NCI-H187 (cell line): ENCODE data around the gene SUPT7L.
"Not testable (repeated sequence)": the region's sequence is repeated elsewhere in the genome, so short reads cannot be mapped to it uniquely, and the experiment has no call there.

Experiments
- DNase-seq, 2 experiments: peaks; one replicate each; lab custom pipeline; 2025; lab: John Stamatoyannopoulos, UW

The SUPT7L gene

DNA sequence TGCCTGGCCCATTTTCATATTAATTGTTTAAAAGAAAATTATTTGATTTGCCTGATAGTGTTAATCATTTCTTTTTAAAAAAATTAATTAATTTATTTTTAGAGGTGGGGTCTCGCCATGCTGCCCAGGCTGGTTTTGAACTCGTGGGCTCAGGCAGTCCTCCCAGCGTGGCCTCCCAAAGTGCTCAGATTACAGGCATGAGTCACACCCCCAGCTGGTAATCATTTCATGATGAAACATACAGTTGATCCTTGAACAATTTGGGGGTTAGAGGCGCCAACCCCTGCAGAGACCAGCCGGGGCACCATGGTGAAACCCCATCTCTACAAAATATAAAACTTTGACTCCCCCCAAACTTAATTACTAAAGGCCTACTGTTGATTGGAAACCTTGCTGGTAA, 26.6 kb downstream of the SUPT7L start:
- DNase-seq = no peak

GRCh38 chr2:27634291-27634690, 29.1 kb downstream of the SUPT7L start:
- DNase-seq = no peak

DNA sequence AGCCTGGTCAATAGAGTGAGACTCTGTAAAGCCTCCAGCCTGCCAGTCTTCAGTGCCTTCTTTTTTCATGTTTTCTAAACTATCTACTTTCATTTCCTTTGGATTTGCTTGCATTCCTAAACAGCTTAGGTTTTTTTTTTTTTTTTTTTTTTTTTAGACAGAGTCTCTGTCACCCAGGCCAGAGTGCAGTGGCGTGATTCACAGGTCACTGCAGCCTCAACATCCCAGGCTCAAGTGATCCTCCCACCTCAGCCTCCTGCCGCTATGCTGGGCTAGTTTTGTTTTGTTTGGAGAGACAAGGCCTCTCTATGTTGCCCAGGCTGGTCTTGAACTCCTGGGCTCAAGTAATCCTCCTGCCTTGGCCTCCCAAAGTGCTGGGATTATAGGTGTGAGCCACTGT, 33.2 kb downstream of the SUPT7L start:
- not testable (repeated sequence) for DNase-seq

DNA sequence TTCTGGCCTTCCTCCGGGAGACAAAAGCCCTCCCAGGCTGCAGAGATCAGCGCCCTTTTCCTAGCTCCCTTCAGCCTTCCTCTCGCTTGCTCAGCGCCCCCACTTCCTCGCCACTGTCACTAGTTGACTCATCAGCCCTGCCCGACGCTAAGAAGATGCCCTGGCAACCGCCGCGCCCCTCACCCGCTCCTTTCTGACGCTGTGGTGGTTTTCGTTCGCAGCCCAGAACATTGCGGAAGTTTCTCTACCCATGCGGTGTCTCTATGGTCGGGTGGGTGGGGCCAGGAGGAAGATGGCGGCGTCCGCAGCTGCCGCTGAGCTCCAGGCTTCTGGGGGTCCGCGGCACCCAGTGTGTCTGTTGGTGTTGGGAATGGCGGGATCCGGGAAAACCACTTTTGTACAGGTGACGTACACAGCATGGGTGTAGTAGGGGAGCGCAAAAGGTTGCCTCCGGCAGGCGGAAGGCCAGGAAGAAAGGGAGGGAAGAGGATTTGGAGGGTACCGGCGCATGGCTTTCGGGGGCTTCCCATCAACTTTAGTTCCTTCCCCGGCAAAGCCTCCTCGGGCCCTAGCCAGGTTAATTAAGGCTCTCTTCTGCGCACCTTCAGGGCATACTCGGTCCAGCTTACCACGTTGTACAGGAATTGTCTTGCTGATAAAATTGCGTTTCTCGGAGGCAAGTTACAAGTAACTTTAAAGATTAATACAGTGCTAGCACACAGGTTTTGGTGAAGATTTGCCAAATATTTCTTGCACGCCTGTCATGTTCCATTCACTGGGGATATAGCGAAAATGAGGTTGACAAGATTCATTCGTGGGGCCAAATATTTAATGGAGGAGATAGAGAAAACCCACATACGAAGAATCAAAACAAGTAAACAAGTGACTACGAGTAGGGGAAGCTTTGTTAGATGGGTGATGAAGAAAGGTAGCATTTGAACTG, 34.4 kb downstream of the SUPT7L start, which contains the start of the genes CCDC121 and GPN1:
CCDC121 (minus strand) TSS at position 246 of the 943 bp plus-strand sequence. CDS start 1,213 bp downstream, outside the sequence.
GPN1 (plus strand) TSS at position 284 of the 943 bp plus-strand sequence; CDS start at position 293, 9 bp downstream.
- peak; percentile 59 to 77 for DNase-seq

DNA sequence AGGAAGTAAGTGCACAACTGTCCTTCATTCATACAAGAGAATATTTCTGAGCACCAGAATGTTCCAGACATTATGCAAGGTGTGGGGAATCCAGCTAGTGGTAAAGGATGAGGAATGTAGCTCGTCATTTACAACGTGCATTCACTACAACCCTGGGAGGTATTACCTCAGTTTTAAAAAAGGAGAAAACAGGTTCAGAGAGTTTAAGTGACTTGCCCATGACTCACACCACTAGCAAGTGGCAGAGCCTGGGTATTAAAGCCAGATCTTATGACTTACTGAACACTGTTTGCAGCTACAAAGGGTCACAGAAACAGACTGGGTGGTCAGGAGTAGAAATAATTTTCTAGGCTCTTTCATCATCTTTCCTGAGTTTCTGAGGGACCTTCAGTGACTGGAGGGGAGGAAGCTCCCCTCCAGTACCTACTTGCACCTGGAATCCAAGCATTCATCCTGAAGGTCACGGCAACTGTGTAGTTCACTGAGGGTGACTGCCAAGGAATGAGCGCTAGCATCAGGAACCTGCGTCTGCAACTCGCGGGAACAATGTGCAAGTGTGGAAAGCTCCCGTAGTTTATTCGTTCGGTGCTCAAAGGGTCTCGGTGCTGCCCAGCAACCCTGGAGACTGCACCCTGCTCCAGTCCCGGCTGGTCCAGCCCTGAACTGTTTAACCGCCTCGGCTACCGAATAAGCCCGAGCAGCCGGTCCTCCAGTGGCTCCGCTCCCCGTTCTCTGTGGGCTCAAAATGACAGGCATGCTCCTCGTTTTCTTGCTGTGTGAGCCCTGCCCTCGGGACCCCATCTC, 35.2 kb downstream of the SUPT7L start:
- DNase-seq = no peak

DNA sequence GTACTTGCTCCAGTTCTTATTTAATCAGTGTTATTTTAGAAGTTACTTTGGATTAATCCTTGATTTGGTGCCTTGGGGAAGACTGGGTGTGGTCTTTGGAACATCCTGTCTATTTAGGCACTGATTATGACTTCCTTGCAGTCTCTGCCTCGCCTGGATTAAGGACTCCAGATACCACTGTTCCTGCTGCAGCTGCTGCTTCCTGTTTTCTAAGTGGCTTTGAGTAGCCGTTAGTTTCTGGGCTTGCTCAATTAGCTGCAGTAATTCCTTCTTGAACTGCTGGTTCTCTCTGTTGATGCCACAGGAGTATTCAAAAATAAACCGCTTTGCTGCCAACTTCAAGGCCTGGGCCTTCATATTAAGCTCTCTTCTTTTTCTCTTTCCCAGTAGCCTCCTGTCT, 36.5 kb downstream of the SUPT7L start:
- DNase-seq = not testable (repeated sequence)

DNA sequence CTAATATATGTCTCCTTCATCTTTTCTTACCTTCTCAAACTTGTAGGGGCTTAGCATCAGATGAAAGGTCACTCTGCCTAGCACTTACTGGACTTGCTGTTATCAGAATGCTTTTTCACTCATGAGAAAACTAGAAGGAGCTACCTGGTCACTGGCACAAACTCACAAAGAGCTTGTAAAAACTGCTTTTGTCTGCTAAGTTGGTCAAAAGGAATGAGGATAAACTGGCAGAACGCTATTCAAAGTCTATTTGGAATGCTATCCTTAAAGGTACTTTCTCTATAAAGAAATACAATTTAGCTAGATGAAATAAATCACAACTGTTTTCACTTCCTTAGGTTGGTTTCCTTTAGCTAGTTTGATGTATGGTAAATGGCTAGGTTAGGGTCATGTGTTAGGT, 37.1 kb downstream of the SUPT7L start:
- not testable (repeated sequence) for DNase-seq

- DNase-seq = no peak
Measured at GRCh38 chr2:27624943-27625342, 38.5 kb downstream of the SUPT7L start.

- DNase-seq = no peak
Measured at GRCh38 chr2:27622921-27623384, 40.5 kb downstream of the SUPT7L start.

DNA sequence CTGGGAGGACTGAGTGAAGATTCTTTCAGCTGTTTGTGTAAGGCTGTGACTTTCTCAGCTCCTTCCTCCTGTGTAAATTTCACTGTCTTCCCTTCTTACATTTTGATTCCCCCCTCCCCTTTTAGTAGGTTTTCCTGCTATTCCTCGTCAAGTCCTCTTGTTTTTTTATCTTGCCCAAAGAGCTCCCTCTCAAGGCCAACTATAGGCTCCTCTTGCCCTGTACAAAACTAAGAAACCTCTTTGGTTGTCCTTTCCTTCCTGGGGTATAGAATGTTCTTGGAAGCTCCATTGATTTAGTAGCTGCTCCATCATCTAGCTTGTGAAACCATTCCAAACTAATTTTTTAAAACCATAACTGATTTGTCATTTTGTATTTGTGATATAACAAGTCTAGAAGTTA, 41.9 kb downstream of the SUPT7L start:
- no peak for DNase-seq

GRCh38 chr2:27615316-27615715, 48.1 kb downstream of the SUPT7L start:
- DNase-seq = no peak

DNA sequence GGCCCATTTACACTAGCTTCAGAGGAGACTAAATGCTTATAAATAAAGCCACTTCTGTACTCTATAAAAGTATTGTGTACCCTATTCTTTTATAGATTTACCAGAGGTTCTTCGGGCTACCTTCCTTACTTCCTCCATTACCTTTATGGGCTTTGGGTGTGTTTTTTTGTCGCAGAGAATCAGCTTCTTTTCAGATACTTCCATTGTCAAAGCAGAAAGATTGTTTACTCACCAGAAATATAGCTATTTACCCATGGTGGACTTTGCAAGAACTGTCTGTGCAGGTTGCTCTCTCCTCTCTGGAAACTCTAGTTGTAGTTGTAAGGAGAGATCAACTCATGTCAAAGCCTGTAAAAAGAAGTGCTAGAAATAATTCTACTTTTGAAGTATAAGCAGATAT, 49.4 kb downstream of the SUPT7L start:
- no peak for DNase-seq

GRCh38 chr2:27606611-27607010, 56.8 kb downstream of the SUPT7L start:
- no peak for DNase-seq
